Measurements from ENCODE around the gene SNX30.

Gene SNX30

DNA sequence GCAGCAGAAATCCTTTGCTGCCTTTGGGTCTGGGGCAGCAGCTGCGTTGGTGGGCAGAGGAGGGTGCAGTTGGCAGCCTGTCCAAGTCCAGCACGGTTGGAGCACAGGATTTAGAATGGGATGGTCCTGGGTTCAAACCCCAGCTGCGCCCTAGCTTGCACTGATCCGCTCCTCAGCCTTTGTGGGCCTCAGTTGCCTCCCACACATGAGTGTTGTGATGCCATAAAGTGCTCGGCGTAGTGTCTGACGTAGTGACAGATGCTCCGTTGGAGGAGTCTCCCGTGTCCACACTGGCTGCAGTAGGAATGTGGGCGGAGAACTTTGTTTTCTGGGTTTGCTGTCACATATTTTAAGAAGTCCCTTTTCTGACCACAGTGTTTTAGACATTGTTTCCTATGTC, 104.1 kb downstream of the SNX30 start:
- in situ Hi-C loops (cut with MboI; ENCODE audit: low sequenced_read_pairs, unreplicated experiment), result no loop called here
- DNase-seq (ENCODE audit: low spot score), result no peak
- no peak for TF ChIP-seq CTCF (IDR thresholded peaks at IDR 0.05; ENCODE audit: borderline replicate concordance, control extremely low read depth, extremely low read depth, insufficient read depth, missing control alignments)

DNA sequence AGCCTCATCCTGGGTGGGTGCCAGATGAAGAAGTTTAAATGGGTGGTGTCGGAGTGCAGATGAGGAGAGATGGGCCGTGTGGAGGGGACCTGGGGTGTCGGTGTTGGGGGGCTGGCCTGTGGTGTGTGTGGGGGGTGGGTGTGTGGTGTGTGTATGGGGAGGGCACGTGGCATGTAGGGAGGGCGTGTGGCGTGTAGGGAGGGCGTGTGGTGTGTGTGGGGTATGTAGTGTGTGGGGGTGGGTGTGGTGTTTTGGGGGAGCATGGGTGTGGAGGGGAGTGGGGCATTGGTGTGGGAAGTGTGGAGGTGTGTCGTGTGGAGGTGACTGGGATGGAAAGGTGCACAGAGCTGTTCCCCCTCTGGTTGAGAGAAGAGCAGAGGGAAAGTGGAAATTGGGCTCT, 105.6 kb downstream of the SNX30 start:
- no peak for TF ChIP-seq CTCF (IDR thresholded peaks at IDR 0.05; ENCODE audit: borderline replicate concordance, control extremely low read depth, extremely low read depth, insufficient read depth, missing control alignments)
- in situ Hi-C loops (cut with MboI; ENCODE audit: low sequenced_read_pairs, unreplicated experiment), result no loop called here
- no peak for DNase-seq (ENCODE audit: low spot score)

GRCh38 chr9:112856843-112857242, 106.3 kb downstream of the SNX30 start:
- in situ Hi-C loops (cut with MboI; ENCODE audit: low sequenced_read_pairs, unreplicated experiment), result no loop called here
- no peak for DNase-seq (ENCODE audit: low spot score)
- no peak for TF ChIP-seq CTCF (IDR thresholded peaks at IDR 0.05; ENCODE audit: borderline replicate concordance, control extremely low read depth, extremely low read depth, insufficient read depth, missing control alignments)

GRCh38 chr9:112858005-112858404, 107.4 kb downstream of the SNX30 start:
- DNase-seq (ENCODE audit: low spot score), result no peak
- no peak for TF ChIP-seq CTCF (IDR thresholded peaks at IDR 0.05; ENCODE audit: borderline replicate concordance, control extremely low read depth, extremely low read depth, insufficient read depth, missing control alignments)
- in situ Hi-C loops (cut with MboI; ENCODE audit: low sequenced_read_pairs, unreplicated experiment), result no loop called here

DNA sequence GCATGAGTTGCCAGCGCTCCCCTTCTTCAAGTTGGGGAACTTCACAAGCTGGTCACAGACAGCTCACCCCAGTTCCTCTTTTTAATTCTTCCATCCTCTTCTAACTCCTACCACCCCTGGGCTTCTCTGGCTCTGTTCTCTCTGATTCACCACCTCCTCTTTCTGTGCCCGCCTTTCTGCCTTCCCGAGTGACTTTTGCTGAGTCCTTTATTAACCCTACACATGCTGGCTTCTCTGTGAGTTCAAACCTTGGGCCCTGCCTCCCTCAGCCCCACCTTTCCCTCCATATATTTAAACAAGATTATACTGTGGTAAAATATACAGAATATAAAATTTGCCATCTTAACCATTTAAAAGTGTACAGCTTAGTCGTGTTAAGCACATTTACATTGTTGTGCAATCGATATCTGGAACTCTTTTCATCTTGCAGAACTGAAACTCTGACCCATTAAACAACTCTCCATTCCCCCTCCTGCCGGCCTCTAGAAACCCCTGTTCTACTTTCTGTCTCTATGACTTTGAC, 108.1 kb downstream of the SNX30 start:
- in situ Hi-C loops (cut with MboI; ENCODE audit: low sequenced_read_pairs, unreplicated experiment), result no loop called here
- peak; percentile 55 for DNase-seq (ENCODE audit: low spot score)

DNA sequence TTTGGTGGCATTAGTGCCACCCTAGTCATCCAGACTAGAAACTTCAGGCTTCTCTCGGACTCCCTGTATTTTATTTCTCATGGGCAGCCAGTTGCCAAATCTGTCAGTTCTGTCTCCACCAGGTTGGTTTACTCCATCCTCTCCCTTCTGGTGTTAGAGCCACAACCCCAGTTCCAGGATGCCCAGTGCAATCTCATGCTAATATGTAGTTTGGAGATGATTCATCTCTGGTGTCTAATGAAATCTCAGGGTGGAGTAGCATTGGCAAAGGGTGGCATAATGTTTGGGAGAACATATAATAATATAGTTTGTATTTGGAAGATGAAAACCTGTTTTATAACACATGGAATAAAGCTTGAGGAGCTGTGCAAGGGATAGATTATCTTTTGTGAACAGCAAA, 109.9 kb downstream of the SNX30 start:
- no peak for TF ChIP-seq CTCF (IDR thresholded peaks at IDR 0.05; ENCODE audit: borderline replicate concordance, control extremely low read depth, extremely low read depth, insufficient read depth, missing control alignments)
- no peak for DNase-seq (ENCODE audit: low spot score)
- in situ Hi-C loops (cut with MboI; ENCODE audit: low sequenced_read_pairs, unreplicated experiment), result no loop called here

More for the DNA sequence above, 108.1 kb downstream of the SNX30 start:
- no peak for TF ChIP-seq CTCF (IDR thresholded peaks at IDR 0.05; ENCODE audit: borderline replicate concordance, control extremely low read depth, extremely low read depth, insufficient read depth, missing control alignments)

GRCh38 chr9:112861155-112861554, 110.6 kb downstream of the SNX30 start:
- in situ Hi-C loops (cut with MboI; ENCODE audit: low sequenced_read_pairs, unreplicated experiment), result no loop called here
- no peak for DNase-seq (ENCODE audit: low spot score)
- no peak for TF ChIP-seq CTCF (IDR thresholded peaks at IDR 0.05; ENCODE audit: borderline replicate concordance, control extremely low read depth, extremely low read depth, insufficient read depth, missing control alignments)
